Measurements from ENCODE around the gene GBP5. TPM values are rescaled to one million over a fixed set of nuclear protein-coding genes. Genes with fewer than 3 reads are reported as not detected.

The GBP5 gene
- total RNA-seq, 2 donors from 2014 or later = 1.6 TPM

DNA sequence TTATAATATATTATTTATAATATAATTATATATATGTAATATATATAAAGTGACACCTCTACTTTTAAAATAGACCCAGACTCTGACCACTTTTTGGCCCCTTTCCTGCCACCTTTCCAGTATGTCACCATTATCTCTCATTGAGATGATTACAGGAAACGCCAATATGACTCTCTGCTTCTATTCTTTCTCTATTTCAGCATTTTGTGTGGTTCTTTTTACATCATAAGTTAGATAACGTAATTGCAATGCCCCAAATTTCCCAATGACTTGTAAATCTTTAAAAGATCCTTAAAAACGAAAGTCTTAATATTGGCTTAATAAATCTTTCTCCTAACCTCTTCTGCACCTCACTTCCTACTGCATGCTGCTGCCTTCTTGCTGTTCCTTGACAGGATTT, 8.1 kb upstream of the GBP5 start:
- Histone ChIP-seq H3K4me1 (no peaks in the 10 kb centered on the region), H3K27ac (no peak overlapping the region), H3K4me3 (no peak overlapping the region), H3K9me3 (no peaks in the 10 kb centered on the region), H3K36me3 (replicated peaks in 1 of 2; ENCODE audit: insufficient read depth in 1 of 2, low read depth in 2 of 2) (no peaks in the 10 kb centered on the region), H3K27me3 (no peaks in the 10 kb centered on the region)
- TF ChIP-seq POLR2A (IDR thresholded peaks at IDR 0.05) (no peak), CTCF (IDR thresholded peaks at IDR 0.05) (no peak)
- no peak for DNase-seq
- WGBS, 2 donors = 41 to 50% methylated on average over 3 of the region's 3 CpGs
- ATAC-seq = no peak
- intact Hi-C loops (cut with DNase I) = no loop called here

DNA sequence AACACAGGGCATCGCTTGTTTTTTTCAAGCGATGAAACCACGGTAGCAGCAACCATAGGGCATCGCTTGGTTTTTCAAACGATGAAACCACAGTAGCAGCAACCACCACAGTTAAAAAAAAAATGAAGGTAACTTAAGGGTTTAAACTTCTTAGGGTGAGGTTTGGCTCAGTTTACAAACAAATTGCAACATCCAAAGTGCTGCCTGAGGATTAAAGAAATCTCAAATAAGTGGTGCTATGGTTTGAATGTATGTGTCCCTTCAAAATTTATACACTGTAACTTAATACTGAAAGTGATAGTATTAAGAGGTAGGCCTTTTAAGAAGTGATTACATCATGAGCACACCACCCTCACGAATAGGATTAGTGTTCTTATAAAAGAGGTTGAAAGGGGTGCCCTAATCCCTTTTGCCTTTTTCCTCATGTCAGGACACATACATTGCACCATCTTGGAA, 6.4 kb upstream of the GBP5 start:
- intact Hi-C loops (cut with DNase I) = no loop called here
- H3K27ac ChIP-seq = no peak overlapping the region
- H3K36me3 ChIP-seq (replicated peaks in 1 of 2; ENCODE audit: insufficient read depth in 1 of 2, low read depth in 2 of 2) = no peaks in the 10 kb centered on the region
- 67 to 82% methylated on average over 6 of the region's 6 CpGs for WGBS, 2 donors
- H3K27me3 ChIP-seq = no peaks in the 10 kb centered on the region
- TF ChIP-seq POLR2A (IDR thresholded peaks at IDR 0.05) (no peak), CTCF (IDR thresholded peaks at IDR 0.05) (no peak)
- no peaks in the 10 kb centered on the region for H3K4me1 ChIP-seq
- no peak for DNase-seq
- H3K9me3 ChIP-seq = no peaks in the 10 kb centered on the region
- no peak for ATAC-seq
- no peak overlapping the region for H3K4me3 ChIP-seq

- no peak for ATAC-seq
- Histone ChIP-seq H3K9me3 (no peaks in the 10 kb centered on the region), H3K27me3 (no peaks in the 10 kb centered on the region), H3K36me3 (replicated peaks in 1 of 2; ENCODE audit: insufficient read depth in 1 of 2, low read depth in 2 of 2) (no peaks in the 10 kb centered on the region), H3K4me1 (no peaks in the 10 kb centered on the region), H3K27ac (no peak overlapping the region), H3K4me3 (no peak overlapping the region)
- DNase-seq = no peak
- TF ChIP-seq POLR2A (IDR thresholded peaks at IDR 0.05) (no peak), CTCF (IDR thresholded peaks at IDR 0.05) (no peak)
- WGBS, 2 donors = 70% methylated on average over 3 of the region's 3 CpGs
- intact Hi-C loops (cut with DNase I) = no loop called here
Observed at GRCh38 chr1:89277725-89278124, 5.1 kb upstream of the GBP5 start.

- WGBS, 2 donors = 20 to 39% methylated on average over 3 of the region's 3 CpGs
- TF ChIP-seq POLR2A (IDR thresholded peaks at IDR 0.05) (no peak), CTCF (IDR thresholded peaks at IDR 0.05) (no peak)
- intact Hi-C loops (cut with DNase I) = no loop called here
- no peaks in the 10 kb centered on the region for H3K36me3 ChIP-seq (replicated peaks in 1 of 2; ENCODE audit: insufficient read depth in 1 of 2, low read depth in 2 of 2)
- H3K9me3 ChIP-seq = no peaks in the 10 kb centered on the region
- ATAC-seq (no peak), DNase-seq (no peak)
- no peaks in the 10 kb centered on the region for H3K4me1 ChIP-seq
- H3K27ac ChIP-seq = no peak overlapping the region
- H3K27me3 ChIP-seq = no peaks in the 10 kb centered on the region
- no peak overlapping the region for H3K4me3 ChIP-seq
Observed at GRCh38 chr1:89276690-89277089, 4.0 kb upstream of the GBP5 start.

DNA sequence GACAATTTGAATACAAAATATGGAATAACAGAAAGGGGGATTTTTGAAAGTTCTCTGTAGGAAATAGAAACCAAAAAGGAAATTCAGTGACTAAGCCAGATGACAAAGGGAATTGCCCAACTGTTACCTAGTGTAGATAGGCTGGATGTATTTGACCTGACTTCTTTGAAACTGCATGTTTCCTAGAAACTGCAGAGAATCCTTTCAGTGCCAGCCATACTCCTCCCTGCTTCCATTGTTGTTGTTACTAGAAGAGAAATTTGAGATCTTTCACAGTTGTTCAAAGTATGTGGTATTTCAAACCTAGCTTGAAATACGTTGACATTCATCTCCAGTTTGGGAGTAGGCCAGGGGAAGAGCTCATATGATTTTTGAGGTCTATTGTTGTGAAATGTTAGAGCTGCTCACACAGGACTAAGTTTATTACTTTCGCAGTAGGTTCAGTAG, 1.8 kb upstream of the GBP5 start:
- intact Hi-C loops (cut with DNase I) = no loop called here
- Histone ChIP-seq H3K9me3 (no peaks in the 10 kb centered on the region), H3K4me1 (no peaks in the 10 kb centered on the region), H3K4me3 (no peak overlapping the region), H3K27ac (no peak overlapping the region), H3K36me3 (replicated peaks in 1 of 2; ENCODE audit: insufficient read depth in 1 of 2, low read depth in 2 of 2) (no peaks in the 10 kb centered on the region), H3K27me3 (no peaks in the 10 kb centered on the region)
- DNase-seq (no peak), ATAC-seq (no peak)
- WGBS, 2 donors = 29 to 34% methylated on average over 2 of the region's 2 CpGs
- no peak for TF ChIP-seq POLR2A (IDR thresholded peaks at IDR 0.05)
- no peak for TF ChIP-seq CTCF (IDR thresholded peaks at IDR 0.05)

Measured in body of pancreas (tissue), 4 donors.